NT2/D1 (cell line): ENCODE measurements around the gene UBR4.

Experiments used
- DNase-seq: peaks from one replicate; pipeline ENCODE4 v3.0.0-alpha.2; 2011; ENCODE audit warnings: low read depth, low spot score
- H3K27me3 ChIP-seq: 2 replicates; pipeline ENCODE4 v1.6.0; 2011; ENCODE audit warnings: mild to moderate bottlenecking; ENCODE audit not compliant: insufficient read length, insufficient read depth
- H3K36me3 ChIP-seq: 2 replicates; pipeline ENCODE4 v1.6.1; 2011; ENCODE audit warnings: mild to moderate bottlenecking, low read length, mixed read lengths; ENCODE audit not compliant: insufficient read depth, insufficient read length
- H3K4me1 ChIP-seq: 2 replicates; pipeline ENCODE4 v1.5.1; 2011; ENCODE audit not compliant: insufficient read depth, insufficient read length
- H3K4me3 ChIP-seq: 2 replicates; pipeline ENCODE4 v1.5.1; 2011; ENCODE audit warnings: low read depth; ENCODE audit not compliant: insufficient read length
- H3K9ac ChIP-seq: 2 replicates; pipeline ENCODE4 v1.6.0; 2011; ENCODE audit warnings: low read depth; ENCODE audit not compliant: insufficient read length
- H3K9me3 ChIP-seq: 2 replicates; pipeline ENCODE4 v1.5.1; 2011; ENCODE audit warnings: mild to moderate bottlenecking, low read length; ENCODE audit not compliant: insufficient read depth
- SUZ12 ChIP-seq: IDR thresholded peaks from 2 replicates; pipeline ENCODE4 v1.6.1; 2011; ENCODE audit not compliant: insufficient read length, insufficient read depth; ENCODE audit errors: extremely low read depth
- YY1 ChIP-seq: IDR thresholded peaks from 2 replicates; pipeline ENCODE4 v1.6.1; 2011; ENCODE audit not compliant: insufficient read length, insufficient read depth
- ZNF274 ChIP-seq: IDR thresholded peaks from 2 replicates; pipeline ENCODE4 v1.6.1; 2011; ENCODE audit warnings: mild to moderate bottlenecking, low read depth, low read length

UBR4 gene

DNA sequence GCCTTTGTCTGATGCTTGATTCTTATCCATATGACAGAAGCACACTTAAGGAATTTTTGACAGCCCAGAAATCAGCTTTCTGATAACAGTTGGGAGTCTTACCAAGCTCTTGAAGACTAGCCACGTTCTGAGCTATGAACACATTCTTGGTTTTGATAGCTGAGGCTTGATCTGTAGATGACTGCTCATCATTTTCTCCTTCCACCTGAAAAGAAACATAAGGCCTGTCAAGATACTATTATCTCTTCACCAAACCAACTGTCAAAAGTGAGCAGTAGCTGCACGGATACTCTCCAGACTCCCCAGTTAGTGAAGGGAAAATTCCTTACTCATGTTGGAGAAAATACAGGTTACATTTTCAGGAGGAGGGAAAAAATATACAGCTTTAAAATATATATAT lies 12.2 kb downstream of the UBR4 start:
- DNase-seq, result no peak
- Histone ChIP-seq H3K4me1 (no peaks in the 10 kb centered on the region), H3K36me3 (peaks cover 80% of the 10 kb centered on the region)

DNA sequence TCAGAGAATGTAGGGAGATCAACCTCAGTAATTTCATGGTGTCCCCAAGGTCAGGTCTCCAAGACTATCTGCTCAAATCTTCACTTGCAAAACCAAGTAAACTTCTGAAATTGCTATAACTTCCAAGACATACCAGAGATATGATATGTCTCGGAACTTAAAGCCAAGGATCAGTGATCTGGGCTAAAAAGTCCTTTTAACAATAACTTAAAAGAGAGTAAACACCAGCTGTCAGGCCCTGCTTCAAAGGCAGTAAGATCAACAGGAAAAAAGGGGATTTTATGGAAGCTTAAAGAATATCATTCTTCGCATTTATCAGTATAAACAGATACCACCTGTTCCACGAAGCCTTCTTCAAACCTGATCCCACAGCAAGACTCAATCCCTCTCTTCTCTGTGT lies 13.7 kb downstream of the UBR4 start:
- Histone ChIP-seq H3K9ac (no peak overlapping the region), H3K4me3 (no peak overlapping the region), H3K9me3 (no peaks in the 10 kb centered on the region), H3K4me1 (no peaks in the 10 kb centered on the region), H3K27me3 (no peaks in the 10 kb centered on the region), H3K36me3 (peaks cover 86% of the 10 kb centered on the region)
- no peak for TF ChIP-seq YY1
- TF ChIP-seq ZNF274, result no peak
- no peak for TF ChIP-seq SUZ12
- DNase-seq, result no peak

More for the DNA sequence above, 12.2 kb downstream of the UBR4 start:
- TF ChIP-seq YY1 (no peak), ZNF274 (no peak), SUZ12 (no peak)
- Histone ChIP-seq H3K4me3 (no peak overlapping the region), H3K9me3 (no peaks in the 10 kb centered on the region), H3K9ac (no peak overlapping the region), H3K27me3 (no peaks in the 10 kb centered on the region)

DNA sequence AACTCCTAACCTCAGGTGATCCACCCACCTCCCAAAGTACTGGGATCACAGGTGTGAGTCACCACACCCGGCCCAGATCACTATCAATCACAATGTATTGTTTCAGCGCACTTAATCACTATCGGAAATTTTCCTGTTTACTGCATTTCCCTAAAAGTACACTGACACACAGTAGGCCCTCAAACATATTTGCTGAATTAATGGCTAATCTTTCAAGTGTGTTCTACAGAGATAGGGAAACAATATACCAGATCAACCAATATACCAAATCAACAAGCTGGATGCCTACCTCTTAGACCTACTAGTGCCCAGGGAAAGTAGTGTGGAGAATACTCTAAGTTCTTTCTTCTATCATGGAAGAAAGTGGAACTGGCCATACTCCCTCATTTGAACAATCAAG lies 17.1 kb downstream of the UBR4 start:
- Histone ChIP-seq H3K27me3 (no peaks in the 10 kb centered on the region), H3K4me3 (no peak overlapping the region), H3K4me1 (no peaks in the 10 kb centered on the region), H3K36me3 (peaks cover 69% of the 10 kb centered on the region), H3K9me3 (no peaks in the 10 kb centered on the region), H3K9ac (no peak overlapping the region)
- no peak for TF ChIP-seq YY1
- no peak for TF ChIP-seq ZNF274
- no peak for TF ChIP-seq SUZ12
- no peak for DNase-seq

DNA sequence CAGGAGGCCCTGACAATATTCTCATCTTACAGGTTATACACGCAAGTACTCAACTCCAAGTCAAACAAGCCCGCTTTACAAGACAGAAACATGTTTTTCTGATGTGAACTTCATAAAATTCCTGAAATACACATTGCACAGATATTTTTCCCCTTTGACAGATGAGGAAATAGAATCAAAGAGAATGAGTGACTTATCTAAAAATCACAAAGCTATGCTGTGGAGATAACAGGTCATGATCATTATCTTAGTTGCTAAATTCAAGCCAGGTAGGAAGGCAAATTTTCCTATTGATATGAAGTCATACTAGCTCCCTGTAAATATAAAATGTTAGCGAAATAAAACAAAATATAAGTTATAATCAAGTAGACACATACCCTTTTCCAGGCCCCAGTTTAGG lies 18.3 kb downstream of the UBR4 start:
- Histone ChIP-seq H3K9ac (no peak overlapping the region), H3K9me3 (no peaks in the 10 kb centered on the region), H3K4me1 (no peaks in the 10 kb centered on the region), H3K36me3 (peaks cover 65% of the 10 kb centered on the region), H3K27me3 (no peaks in the 10 kb centered on the region), H3K4me3 (no peak overlapping the region)
- DNase-seq, result no peak
- TF ChIP-seq ZNF274, result no peak
- no peak for TF ChIP-seq SUZ12
- TF ChIP-seq YY1, result no peak

DNA sequence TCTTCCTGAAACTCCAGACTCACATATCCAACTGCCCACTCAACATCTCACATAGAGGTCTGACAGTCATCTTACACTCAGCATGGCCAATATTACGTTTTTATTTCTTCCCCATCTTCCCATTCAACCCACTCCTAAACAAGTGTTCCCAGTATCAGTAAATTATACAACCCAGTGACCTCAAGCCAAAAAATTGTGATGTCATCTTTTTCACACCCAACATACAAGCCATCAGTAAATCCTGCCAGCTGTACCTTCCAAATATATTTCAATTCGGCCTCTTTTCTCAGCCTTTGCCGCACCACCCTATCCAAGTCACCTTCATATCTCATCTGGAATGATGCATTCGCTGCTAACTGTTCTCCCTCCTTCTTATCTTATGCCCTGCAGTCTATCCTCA lies 19.6 kb downstream of the UBR4 start:
- H3K36me3 ChIP-seq, result peaks cover 66% of the 10 kb centered on the region
- H3K4me3 ChIP-seq, result no peak overlapping the region
- no peaks in the 10 kb centered on the region for H3K4me1 ChIP-seq
- H3K9ac ChIP-seq, result no peak overlapping the region
- H3K27me3 ChIP-seq, result no peaks in the 10 kb centered on the region
- H3K9me3 ChIP-seq, result no peaks in the 10 kb centered on the region
- no peak for DNase-seq
- TF ChIP-seq YY1 (no peak), SUZ12 (no peak), ZNF274 (no peak)

DNA sequence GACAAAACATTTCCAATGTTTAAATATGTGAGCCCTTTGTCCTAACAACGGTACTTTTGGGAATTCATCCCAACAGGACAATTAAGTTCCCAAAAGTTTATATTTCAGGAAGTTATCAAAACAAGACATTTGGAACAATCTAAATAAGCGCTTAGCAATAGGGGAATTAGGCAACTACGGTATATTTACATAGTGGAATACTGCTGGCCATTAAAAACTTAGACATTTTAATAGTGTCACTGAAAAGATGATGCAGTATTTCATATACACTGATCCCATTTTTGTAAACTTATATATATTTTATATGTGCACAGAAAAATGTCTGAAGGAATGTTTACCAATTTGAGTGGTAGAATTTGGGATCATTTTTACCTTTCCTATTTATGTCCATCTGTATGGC lies 20.8 kb downstream of the UBR4 start:
- no peak overlapping the region for H3K4me3 ChIP-seq
- H3K4me1 ChIP-seq, result no peaks in the 10 kb centered on the region
- H3K27me3 ChIP-seq, result no peaks in the 10 kb centered on the region
- TF ChIP-seq SUZ12 (no peak), ZNF274 (no peak), YY1 (no peak)
- DNase-seq, result no peak
- peaks cover 71% of the 10 kb centered on the region for H3K36me3 ChIP-seq
- H3K9ac ChIP-seq, result no peak overlapping the region
- H3K9me3 ChIP-seq, result no peaks in the 10 kb centered on the region

DNA sequence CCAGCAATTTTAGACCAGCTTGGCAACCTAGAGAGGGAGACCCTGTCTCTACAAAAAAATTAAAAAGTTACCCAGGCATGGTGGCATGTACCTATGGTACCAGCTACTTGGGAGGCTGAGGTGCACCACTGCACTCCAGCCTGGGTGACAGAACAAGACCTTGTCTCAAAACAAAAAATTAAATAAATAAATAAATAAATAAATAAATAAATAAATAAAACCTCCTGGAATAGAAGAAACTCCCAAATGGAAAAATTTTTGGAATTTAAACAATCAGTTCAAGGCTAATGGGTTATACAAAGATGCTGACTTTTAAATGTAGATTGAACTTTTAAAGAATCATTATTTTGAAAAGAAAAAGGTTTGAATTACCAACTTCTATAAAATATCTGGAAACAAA lies 22.2 kb downstream of the UBR4 start:
- H3K36me3 ChIP-seq, result peaks cover 69% of the 10 kb centered on the region
- no peak overlapping the region for H3K4me3 ChIP-seq
- no peaks in the 10 kb centered on the region for H3K9me3 ChIP-seq
- H3K27me3 ChIP-seq, result no peaks in the 10 kb centered on the region
- no peak overlapping the region for H3K9ac ChIP-seq
- no peak for TF ChIP-seq SUZ12
- no peak for TF ChIP-seq ZNF274
- TF ChIP-seq YY1, result no peak
- DNase-seq, result no peak
- H3K4me1 ChIP-seq, result no peaks in the 10 kb centered on the region

DNA sequence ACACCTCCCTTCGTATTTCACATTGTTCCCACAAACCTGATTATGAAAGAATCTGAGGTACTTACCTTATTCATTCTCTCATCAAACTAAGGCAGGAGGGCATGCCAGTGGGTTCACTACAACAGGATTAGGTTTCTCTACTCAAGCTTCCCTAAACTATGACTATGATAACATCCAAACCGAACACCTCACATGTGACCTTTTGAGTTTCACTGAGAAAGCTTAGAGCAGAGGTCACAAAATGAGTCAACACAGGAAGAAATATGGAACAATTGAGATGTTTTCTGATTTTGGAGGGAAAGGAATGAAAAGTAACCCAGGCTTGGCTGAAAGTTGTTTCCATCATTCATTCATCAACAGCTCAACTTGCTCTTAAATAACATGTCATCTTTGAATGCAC lies 24.1 kb downstream of the UBR4 start:
- TF ChIP-seq SUZ12 (no peak), ZNF274 (no peak), YY1 (no peak)
- H3K4me3 ChIP-seq, result no peak overlapping the region
- H3K27me3 ChIP-seq, result no peaks in the 10 kb centered on the region
- no peak for DNase-seq
- H3K36me3 ChIP-seq, result peaks cover 74% of the 10 kb centered on the region
- no peaks in the 10 kb centered on the region for H3K9me3 ChIP-seq
- no peaks in the 10 kb centered on the region for H3K4me1 ChIP-seq
- no peak overlapping the region for H3K9ac ChIP-seq
